HEK293T (cell line): ENCODE measurements around the gene MORF4L1.
A peak's percentile ranks its signal among the peaks of the same experiment; 100 is the strongest.

Source experiments
- CTCF ChIA-PET: fragments of 350-600 bp; formaldehyde crosslinking; extraction: SDS; loops from one replicate; lab custom pipeline; 2021; ENCODE audit warnings: antibody characterized with exemption, inconsistent platforms; lab: Yijun Ruan, JAX
- POLR2A ChIA-PET: fragments of 350-600 bp; formaldehyde crosslinking; extraction: SDS; loops from one replicate; lab custom pipeline; 2020; ENCODE audit warnings: antibody characterized with exemption, inconsistent platforms; lab: Yijun Ruan, JAX
- DNase-seq: peaks from one replicate; pipeline ENCODE4 v3.0.0; 2012; ENCODE audit warnings: mixed read lengths; ENCODE audit errors: extremely low spot score
- ARNT ChIP-seq: fragments of 450-650 bp; IDR thresholded peaks from 2 replicates; pipeline ENCODE4 v1.6.1; 2017; ENCODE audit warnings: mild to moderate bottlenecking
- BHLHE40 ChIP-seq: fragments of 450-650 bp; IDR thresholded peaks from 2 replicates; pipeline ENCODE4 v1.6.1; 2016; ENCODE audit warnings: mild to moderate bottlenecking, moderate library complexity, borderline replicate concordance
- CTBP1 ChIP-seq: fragments of 450-650 bp; IDR thresholded peaks from 2 replicates; pipeline ENCODE4 v1.6.1; 2016; ENCODE audit warnings: borderline replicate concordance
- ELF4 ChIP-seq: fragments of 450-650 bp; IDR thresholded peaks from 2 replicates; pipeline ENCODE4 v1.6.1; 2017; ENCODE audit warnings: antibody characterized with exemption
- FOXA1 ChIP-seq: fragments of 450-650 bp; IDR thresholded peaks from 2 replicates; pipeline ENCODE4 v1.6.1; 2016; ENCODE audit warnings: mild to moderate bottlenecking
- FOXK2 ChIP-seq: fragments of 450-650 bp; IDR thresholded peaks from 2 replicates; pipeline ENCODE4 v1.6.1; 2016; ENCODE audit warnings: mild to moderate bottlenecking
- FOXM1 ChIP-seq: fragments of 450-650 bp; IDR thresholded peaks from 2 replicates; pipeline ENCODE4 v1.6.1; 2017; ENCODE audit warnings: mild to moderate bottlenecking, borderline replicate concordance
- HDGF ChIP-seq: fragments of 450-650 bp; IDR thresholded peaks from 2 replicates; pipeline ENCODE4 v1.6.1; 2017; ENCODE audit warnings: antibody characterized with exemption, borderline replicate concordance
- L3MBTL2 ChIP-seq: fragments of 450-650 bp; conservative IDR thresholded peaks from 2 replicates; pipeline ENCODE4 v1.6.1; 2016; ENCODE audit warnings: mild to moderate bottlenecking
- LEF1 ChIP-seq: fragments of 450-650 bp; IDR thresholded peaks from 2 replicates; pipeline ENCODE4 v1.6.1; 2017; ENCODE audit warnings: mild to moderate bottlenecking, borderline replicate concordance
- NFRKB ChIP-seq: fragments of 450-650 bp; IDR thresholded peaks from 2 replicates; pipeline ENCODE4 v1.6.1; 2016; ENCODE audit warnings: mild to moderate bottlenecking, moderate library complexity
- PKNOX1 ChIP-seq: fragments of 450-650 bp; IDR thresholded peaks from 2 replicates; pipeline ENCODE4 v1.6.1; 2016
- SP1 ChIP-seq: fragments of 450-650 bp; IDR thresholded peaks from 2 replicates; pipeline ENCODE4 v1.6.1; 2017
- SUZ12 ChIP-seq: fragments of 450-650 bp; IDR thresholded peaks from 2 replicates; pipeline ENCODE4 v1.6.1; 2016; ENCODE audit warnings: mild to moderate bottlenecking
- TARDBP ChIP-seq: fragments of 450-650 bp; IDR thresholded peaks from 2 replicates; pipeline ENCODE4 v1.6.1; 2016
- ZNF384 ChIP-seq: fragments of 450-650 bp; IDR thresholded peaks from 2 replicates; pipeline ENCODE4 v1.6.1; 2016

Gene MORF4L1

GRCh38 chr15:78944669-78945407 is 72.1 kb downstream of the MORF4L1 start, which contains the start of gene CTSH:
Gene CTSH (minus strand): TSS chr15:78945046. CDS start chr15:78944981, 65 bp downstream.
- peak; percentile 91 for DNase-seq
- CTCF ChIA-PET = interaction anchor here (1.2 kb wide), 1 partner anchor 83 kb away, joined by 3 read pairs; no protein-coding TSS in a partner anchor
- POLR2A ChIA-PET = no interaction called here

GRCh38 chr15:78946493-78946892 is 73.8 kb downstream of the MORF4L1 start:
- TF ChIP-seq L3MBTL2 (no peak), SP1 (no peak), ZNF384 (no peak), LEF1 (no peak), ELF4 (no peak), CTBP1 (no peak), FOXA1 (no peak), PKNOX1 (no peak), FOXK2 (no peak), ARNT (no peak), FOXM1 (no peak), SUZ12 (no peak), NFRKB (no peak), BHLHE40 (no peak), HDGF (no peak), TARDBP (no peak)
- CTCF ChIA-PET = interaction anchor here (1.6 kb wide), 1 partner anchor 33 kb away, joined by 5 read pairs; no protein-coding TSS in a partner anchor

More at GRCh38 chr15:78944669-78945407, 72.1 kb downstream of the MORF4L1 start, which contains the start of gene CTSH:
- no peak for TF ChIP-seq SUZ12
- TF ChIP-seq L3MBTL2 = peak; percentile 99
- no peak for TF ChIP-seq BHLHE40

GRCh38 chr15:78947506-78947905 is 74.8 kb downstream of the MORF4L1 start:
- TF ChIP-seq NFRKB (no peak), CTBP1 (no peak), PKNOX1 (no peak)
- ChIA-PET POLR2A (no interaction called here), CTCF (interaction anchor here (1.6 kb wide), 1 partner anchor 32 kb away, joined by 5 read pairs; no protein-coding TSS in a partner anchor)
- no peak for DNase-seq

More at GRCh38 chr15:78946493-78946892, 73.8 kb downstream of the MORF4L1 start:
- POLR2A ChIA-PET = no interaction called here
- no peak for DNase-seq
